Measurements from ENCODE around the gene MYPN.
"Not testable (repeated sequence)": the region's sequence is repeated elsewhere in the genome, so short reads cannot be mapped to it uniquely, and the experiment has no call there.

Gene MYPN

GRCh38 chr10:68137171-68137570 lies 27.9 kb downstream of the MYPN start:
- no peak for DNase-seq (ENCODE audit: low read depth)

DNA sequence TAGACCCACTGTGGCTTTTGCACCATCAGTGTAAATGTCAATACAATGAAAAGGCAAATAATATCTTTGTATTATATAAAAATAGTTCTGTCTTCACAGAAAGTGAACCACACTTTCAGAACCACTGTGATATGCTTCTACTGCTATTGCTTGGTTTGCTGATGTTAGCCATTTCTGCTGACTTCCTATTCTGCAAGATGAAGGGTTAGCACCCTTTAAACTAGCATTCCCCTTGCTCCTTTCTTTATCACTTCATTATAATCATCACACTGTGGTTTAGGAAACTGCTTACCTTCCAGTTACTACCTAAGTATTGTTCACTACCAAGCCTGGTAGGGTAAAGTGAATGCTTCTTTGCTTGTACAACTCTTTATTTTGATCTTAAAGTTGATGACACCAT lies 29.2 kb downstream of the MYPN start:
- DNase-seq (ENCODE audit: low read depth): no peak

DNA sequence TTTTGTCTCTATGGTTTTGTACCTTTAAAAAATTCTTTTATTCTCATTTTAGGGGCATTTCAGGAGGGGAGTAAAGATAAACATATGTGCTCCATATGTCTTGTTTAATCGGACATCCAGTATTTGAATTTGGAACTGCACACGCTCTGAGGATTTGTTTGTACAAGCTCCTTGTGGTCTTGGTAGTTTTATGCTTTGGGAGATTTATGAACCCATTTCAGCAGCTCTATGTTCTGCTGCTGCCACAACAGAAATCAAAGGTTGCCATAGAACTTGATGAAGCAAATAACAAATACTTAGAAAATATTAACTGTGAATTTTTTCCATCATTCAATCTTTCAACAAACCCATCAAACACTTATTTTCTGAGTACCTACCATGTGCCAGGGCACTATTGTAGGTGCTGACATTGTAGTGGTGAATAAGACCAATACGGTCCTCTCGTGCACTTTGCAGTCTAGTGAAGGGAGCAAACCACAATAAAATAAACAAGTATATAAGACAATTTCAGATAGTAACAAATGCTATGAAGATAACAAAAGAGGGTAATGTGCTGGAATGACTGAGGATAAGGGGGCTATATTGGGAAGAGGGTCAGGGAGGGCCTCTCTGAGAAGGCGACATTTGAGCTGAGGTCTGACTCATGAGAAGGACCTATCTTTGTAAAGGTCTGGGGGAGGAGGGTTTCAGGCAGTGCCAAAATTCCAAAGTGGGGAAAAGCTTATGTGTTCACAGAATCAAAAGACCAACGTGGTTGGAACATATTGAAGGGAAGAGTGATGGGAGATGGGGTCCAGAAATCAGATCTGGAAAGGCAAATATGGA lies 30.4 kb downstream of the MYPN start:
- DNase-seq (ENCODE audit: low read depth): no peak

GRCh38 chr10:68142761-68143160 lies 33.5 kb downstream of the MYPN start:
- no peak for DNase-seq (ENCODE audit: low read depth)

DNA sequence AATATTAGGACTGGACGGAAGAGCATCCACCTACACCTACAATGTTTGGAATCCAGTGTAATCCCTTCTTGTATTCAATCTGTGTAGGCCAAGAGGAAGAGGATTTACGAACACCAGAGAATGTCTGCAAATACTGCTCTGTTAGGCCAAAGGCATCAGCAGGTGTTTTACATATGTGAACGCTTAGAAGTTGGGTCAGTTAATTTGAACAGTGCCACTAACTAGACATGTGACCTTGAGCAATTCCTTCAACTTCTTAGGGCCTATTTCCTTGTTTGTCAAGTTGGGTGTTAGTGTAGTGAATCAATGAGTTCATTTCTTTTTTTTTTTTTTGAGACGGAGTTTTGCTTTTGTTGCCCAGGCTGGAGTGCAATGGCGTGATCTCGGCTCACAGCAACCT lies 35.4 kb downstream of the MYPN start:
- DNase-seq (ENCODE audit: low read depth): no peak

GRCh38 chr10:68145705-68146104 lies 36.4 kb downstream of the MYPN start:
- DNase-seq (ENCODE audit: low read depth): no peak

- DNase-seq (ENCODE audit: low read depth): no peak
Observed at GRCh38 chr10:68146133-68146532, 36.8 kb downstream of the MYPN start.

GRCh38 chr10:68151453-68151852 lies 42.2 kb downstream of the MYPN start:
- DNase-seq (ENCODE audit: low read depth): no peak

DNA sequence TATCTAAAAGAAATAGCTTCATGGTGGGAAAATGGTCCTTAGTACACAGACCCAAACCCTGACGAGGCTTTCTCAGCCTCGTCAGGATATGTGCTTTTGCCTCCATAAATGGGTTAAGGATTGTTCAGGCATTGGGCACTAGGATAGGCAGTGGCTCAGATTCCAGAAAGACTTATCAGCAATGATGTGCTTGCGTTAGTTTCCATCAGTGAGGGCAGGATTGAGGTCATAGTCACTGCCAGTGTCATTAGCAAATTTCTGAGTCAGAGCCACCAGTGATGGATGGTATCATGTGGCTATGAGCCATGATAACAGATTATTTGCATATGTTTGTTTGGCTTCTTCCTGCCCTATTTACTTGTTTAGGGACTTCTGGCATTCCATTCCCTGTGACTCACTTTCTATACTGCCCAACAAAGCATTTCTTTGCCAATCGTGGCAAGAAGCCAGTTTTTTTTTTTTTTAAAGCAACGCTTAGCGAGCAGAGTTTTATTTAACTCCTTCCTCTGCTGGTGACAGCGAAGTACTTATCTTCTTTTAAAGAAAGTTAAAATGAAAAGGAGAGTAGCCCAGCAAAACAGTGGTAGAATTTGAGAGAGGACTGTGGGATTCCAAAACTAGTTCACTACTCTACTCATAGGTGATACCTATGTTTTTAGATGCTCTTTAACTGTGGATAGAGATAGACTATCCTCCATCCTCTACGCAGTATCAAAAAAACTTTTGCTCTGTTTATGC lies 44.4 kb downstream of the MYPN start:
- DNase-seq (ENCODE audit: low read depth): no peak

- no peak for DNase-seq (ENCODE audit: low read depth)
Observed at GRCh38 chr10:68154211-68154497, 44.9 kb downstream of the MYPN start.

DNA sequence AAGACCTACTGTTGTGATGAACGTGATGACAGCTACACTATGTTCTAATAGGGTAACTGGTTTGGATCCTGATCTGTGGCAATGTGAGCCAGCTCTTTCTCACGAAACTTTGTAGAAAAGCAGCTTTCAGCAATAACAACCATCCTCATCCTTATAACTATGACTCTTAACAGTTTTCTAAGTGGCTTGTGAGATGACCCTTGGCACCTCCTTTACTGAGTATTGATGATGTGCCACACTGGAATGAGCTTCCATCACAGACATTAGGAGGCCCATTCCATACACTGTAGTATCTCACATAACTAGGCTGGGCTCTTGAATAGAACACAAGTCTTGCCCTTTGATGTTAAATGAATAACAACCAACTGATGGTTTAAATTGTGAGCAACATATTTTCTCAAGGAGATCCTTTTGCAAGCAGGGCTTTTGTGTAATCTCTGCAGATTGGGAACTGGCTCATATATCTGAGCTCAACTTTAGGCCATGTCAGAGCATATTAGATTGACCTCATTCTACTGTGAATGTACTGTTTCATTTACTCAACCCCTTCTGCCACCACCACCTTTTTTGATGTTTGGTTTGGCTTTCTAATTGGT lies 46.4 kb downstream of the MYPN start:
- no peak for DNase-seq (ENCODE audit: low read depth)

DNA sequence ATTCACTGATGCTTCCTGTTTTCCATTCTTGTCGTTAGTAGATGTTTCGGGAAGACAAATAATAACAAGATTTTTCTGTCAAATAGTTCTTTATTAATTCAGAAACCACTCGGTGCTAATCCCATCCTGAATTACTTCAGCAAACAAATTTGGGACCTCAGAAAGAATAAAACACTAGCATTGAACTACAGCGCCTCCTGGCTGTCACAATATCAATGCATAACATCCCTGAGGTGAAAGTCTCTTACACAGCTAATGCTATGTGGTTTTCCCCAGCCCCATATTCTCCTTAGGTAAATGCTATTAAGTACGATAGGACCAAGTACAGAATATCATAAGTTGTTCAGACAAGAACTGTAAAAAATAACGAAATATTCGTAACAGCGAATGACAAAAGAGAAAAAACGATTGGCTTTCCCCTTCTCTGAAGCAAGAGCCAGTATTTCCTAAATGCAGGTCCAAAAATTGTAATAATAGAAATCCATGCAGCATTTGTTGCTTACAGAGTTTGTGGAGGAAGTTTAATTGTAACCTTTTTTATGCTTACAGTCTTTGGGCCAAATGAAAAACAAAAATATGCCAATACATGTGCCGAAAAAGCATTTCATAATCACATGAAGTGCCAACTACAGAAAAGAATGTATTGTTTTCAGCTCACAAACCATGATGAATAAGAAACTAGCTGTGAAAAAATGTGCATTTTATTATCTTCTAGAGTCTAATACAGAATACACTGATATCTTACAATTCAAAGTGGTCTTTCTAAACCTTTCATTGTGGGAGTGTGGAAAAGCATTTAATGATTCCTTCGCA lies 47.3 kb downstream of the MYPN start:
- peak; percentile 46 for DNase-seq (ENCODE audit: low read depth)

- DNase-seq (ENCODE audit: low read depth): not testable (repeated sequence)
Observed at GRCh38 chr10:68157522-68157921, 48.2 kb downstream of the MYPN start.

- no peak for DNase-seq (ENCODE audit: low read depth)
Observed at GRCh38 chr10:68158031-68158430, 48.7 kb downstream of the MYPN start.

GRCh38 chr10:68163735-68164134 lies 54.4 kb downstream of the MYPN start:
- DNase-seq (ENCODE audit: low read depth): no peak

DNA sequence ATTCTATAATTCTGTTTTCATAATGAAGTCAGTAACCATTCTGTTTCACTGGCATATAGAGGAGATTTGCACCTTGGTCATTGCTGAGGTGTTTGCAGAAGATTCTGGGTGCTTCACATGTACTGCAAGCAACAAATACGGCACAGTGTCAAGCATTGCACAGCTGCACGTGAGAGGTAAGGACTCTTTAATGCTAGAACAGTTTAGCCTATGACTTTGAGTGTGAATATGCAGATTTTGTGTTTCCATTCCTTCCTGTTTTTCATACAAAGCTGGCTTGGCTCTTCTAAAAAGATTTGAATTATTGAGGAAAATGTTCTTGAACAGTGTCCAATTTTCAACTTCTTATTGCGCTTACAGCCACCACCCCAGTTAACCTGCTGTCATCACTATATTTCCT lies 56.4 kb downstream of the MYPN start:
- DNase-seq (ENCODE audit: low read depth): no peak

DNA sequence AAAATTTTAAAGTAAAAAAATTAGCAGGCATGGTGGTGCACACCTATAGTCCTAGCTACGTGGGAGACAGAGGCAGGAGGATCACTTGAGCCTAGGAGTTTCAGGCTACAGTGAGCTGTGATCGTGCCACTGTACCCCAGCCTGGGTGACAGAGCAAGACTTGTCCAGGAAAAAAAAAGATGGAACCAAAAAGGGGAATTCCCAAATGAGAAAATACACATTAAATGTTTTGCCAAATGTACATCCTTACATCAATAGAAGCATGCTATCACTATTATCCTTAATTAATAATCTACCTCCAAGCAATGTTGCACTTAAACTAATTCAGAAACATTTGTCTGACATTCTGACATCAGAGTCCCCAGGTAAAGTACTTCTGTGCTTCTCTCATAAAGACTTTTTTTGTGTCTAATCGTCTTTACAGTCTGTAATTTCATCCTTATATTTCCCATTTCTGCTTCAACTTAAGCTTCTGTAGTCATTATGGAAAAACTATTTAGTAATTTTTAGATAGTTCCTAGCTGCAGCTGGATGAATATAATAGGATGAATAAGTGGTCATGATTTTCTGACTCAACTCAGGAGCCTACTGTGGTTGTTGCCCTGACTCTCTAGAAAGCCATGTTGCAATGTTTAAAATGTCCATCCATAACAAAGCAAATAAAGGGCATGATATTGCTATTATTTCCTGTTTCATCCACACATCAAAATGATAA lies 57.7 kb downstream of the MYPN start:
- DNase-seq (ENCODE audit: low read depth): no peak

DNA sequence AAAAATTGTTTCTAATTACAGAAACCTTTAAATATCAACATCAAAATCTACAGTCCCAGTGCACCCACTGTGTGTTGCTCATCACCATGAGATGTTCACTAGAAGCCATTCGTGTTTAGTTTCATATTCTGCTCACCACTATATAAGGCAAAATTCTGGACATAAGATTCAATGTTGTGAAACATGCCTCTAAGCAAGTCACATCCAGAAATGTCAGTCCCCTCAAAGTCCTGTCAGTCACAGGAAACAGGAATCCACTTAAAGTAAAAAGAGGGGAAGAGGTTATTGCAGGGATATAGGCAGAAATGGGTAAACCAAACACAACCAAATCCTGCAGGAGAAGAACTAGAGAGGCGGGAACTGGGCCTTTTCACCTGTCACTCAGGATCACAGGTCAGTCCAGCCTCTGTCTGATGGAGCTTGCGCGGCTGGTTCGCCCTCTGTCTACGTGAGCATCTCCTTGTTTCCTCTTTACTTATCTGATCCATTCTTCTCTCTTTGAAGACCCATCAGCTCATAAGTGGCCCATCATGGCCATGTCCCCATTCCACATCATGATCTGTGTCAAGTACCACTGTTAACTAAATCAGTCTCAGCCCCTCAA lies 58.4 kb downstream of the MYPN start:
- no peak for DNase-seq (ENCODE audit: low read depth)

DNA sequence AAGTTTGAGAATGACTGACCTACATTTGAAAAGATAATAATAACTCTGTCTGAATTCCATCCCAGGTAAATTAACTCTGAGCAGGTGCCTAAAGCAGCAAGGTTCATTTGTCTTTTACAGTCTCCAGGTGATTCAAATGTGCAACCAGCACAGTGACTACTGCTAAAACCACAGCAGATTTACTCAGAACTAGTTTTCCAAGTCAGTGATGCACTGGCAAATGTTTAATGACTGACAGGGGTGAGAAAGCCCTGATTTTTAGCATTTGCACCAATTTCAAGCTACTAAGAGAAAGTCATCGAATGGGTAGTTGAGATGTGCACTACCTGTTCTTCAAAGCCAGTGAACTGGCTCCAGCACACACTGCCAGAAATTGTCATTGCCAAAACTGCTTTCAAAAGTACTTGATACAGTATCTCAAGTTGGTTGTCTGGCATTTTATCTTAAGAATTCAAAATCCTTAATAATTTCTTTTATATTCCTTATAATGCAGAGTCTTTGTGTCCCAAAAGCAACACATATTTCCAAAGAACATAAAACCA lies 62.3 kb downstream of the MYPN start:
- no peak for DNase-seq (ENCODE audit: low read depth)

DNA sequence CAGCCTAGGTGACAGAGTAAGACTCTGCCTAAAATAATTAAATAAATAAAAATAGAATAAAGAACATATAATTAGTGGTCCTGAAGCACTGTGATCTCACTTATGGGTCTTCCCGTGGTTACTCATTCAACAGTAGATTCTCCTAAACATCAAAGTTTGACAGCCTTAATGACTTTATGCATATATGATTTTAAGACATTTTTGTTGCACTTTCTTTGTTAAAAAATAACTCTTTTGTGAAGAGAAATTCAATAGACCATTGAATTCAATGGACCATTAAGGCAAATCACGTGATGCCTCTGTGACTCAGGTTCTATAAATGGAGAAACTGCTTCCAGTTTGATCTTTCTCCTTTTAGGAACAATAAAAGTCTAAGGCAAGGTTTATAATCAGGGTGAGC lies 63.0 kb downstream of the MYPN start:
- DNase-seq (ENCODE audit: low read depth): no peak

DNA sequence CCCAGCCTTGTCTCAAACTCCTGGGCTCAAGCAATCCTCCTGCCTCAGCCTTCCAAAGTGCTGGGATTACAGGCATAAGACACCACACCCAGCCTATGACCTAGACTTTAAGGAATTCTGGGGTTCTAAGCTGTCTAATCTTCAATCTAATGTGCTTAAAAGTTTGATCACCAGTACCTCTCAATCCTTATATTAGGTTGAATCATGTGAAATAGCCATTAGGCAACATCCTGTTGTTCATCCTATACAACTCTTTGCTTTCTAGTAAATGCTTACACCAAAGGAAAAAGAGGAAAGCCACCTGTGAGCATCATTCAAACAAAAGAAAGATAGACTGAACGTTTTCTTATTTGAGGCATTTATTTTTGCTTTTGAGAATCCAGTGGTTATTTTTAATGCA lies 66.7 kb downstream of the MYPN start:
- DNase-seq (ENCODE audit: low read depth): no peak

Measured in activated T-cell treated with anti-CD3 and anti-CD28 coated beads for 24 hours (primary cell).